Measurements from ENCODE around the gene CA5A. TPM values are rescaled to one million over a fixed set of nuclear protein-coding genes. Genes with fewer than 3 reads are reported as not detected.

The CA5A gene
- total and polyA plus RNA-seq, 9 of the 15 experiments (the other 6 are each of a cell fraction or from before 2014, with no cell fraction given), result not detected

DNA sequence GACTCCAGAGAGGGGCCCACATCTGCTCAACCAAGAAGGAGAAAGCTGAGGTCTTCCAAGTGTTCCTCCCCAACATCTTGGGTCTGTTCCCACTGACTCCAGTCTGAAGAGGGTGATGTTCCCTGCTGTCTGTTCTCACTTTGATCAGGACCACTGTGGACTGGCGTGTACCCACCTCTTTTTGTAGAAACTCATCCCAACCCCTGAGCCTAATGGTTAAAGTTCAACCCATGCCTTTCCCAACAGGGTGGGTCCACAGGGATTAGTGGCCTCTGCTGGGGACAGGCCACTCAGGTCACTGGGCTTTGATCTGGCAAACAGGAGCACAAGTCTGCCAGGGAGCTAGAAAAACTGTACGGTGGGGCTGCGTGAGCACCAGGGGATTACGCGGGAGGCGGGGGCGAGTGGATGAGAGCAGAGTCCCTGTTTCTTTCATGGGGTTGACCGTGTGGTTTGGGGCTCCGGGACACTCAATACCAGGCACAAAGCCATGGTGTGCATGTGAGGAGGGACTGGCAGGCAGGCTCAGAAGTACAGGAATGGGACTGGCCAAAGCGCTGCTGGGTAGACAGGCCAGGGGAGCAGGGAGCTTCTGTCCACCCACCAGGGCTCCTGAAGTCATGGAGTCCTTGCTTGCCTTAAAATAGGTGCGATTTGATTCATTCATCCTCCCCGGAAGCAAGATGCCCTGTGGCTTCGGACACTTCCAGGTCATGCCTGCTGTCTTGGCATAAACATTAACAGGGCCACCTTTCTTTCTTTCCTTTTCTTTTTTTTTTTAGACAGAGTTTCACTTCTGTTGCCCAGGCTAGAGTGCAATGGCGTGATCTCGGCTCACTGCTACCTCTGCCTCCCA is at the start of gene CA5A (continued):
- TF ChIP-seq PHF8 (IDR thresholded peaks at IDR 0.05; ENCODE audit: borderline replicate concordance, low read length) (no peak), NELFE (IDR thresholded peaks at IDR 0.05; ENCODE audit: insufficient read depth, insufficient read length) (no peak), REST (IDR thresholded peaks at IDR 0.05; ENCODE audit: borderline replicate concordance) (no peak), REST (CRISPR knock-in tag; IDR thresholded peaks at IDR 0.05; ENCODE audit: low read depth) (no peak), RUNX1 (IDR thresholded peaks at IDR 0.05; ENCODE audit: low read depth) (no peak), ZNF354B (CRISPR knock-in tag; IDR thresholded peaks at IDR 0.05) (no peak), NFIX (CRISPR knock-in tag; IDR thresholded peaks at IDR 0.05; ENCODE audit: low read depth) (no peak), ZNF785 (CRISPR knock-in tag; IDR thresholded peaks at IDR 0.05) (no peak), ESRRB (CRISPR knock-in tag; IDR thresholded peaks at IDR 0.05; ENCODE audit: borderline replicate concordance) (no peak)

Measured in K562 (cell line).